COLO668 (cell line): Measurements from ENCODE around the gene SGPP1.
"Not testable (repeated sequence)": the region's sequence is repeated elsewhere in the genome, so short reads cannot be mapped to it uniquely, and the experiment has no call there.

Experiments used
- DNase-seq: peaks from one replicate; lab custom pipeline; 2025; ENCODE audit not compliant: unreplicated experiment; lab: John Stamatoyannopoulos, UW

SGPP1 gene

DNA sequence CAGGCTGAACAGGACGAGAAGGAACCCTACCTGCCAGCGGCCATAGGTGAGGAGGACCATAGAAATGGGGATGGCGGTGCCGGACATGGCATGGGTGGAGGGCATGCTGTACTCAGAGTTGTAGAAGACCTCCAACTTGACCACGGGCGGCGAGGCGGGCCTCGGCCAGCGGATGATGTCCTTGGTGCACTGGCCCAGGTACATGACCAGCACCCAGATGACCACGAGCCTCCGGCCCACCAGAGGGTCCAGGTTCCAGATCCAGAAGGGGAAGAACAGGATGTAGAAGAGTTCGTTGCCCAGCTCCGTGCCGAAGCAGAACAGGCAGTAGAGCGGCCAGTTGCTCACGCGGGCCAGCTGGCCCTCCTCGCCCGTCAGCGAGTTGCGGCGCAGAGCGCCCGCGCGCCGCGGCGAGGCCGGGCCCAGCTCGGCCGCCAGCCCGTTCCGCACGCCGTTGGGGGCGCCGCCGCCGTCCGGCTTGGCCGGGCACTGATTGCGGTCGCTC is 582 bp downstream of the SGPP1 start:
- DNase-seq: peak; percentile 75

- no peak for DNase-seq
Measured at GRCh38 chr14:63726499-63726898, 1.4 kb downstream of the SGPP1 start.

- no peak for DNase-seq
Measured at GRCh38 chr14:63725786-63726460, 1.9 kb downstream of the SGPP1 start.

DNA sequence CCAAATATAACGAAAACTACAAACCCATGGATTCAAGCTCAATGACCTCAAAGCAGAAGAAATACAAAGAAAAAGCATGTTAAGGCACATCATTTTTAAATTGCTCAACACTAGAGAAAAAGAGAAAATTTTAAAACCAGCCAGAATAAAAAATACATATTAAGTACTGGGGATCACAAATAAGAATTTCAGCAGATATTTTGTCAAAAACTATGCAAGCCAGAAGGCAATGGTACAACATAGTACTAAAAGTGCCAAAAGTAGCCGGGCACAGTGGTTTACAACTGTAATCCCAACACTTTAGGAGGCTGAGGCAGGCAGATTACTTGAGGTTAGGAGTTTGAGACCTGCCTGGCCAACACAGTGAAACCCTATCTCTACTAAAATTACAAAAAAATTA is 10.2 kb downstream of the SGPP1 start:
- no peak for DNase-seq

DNA sequence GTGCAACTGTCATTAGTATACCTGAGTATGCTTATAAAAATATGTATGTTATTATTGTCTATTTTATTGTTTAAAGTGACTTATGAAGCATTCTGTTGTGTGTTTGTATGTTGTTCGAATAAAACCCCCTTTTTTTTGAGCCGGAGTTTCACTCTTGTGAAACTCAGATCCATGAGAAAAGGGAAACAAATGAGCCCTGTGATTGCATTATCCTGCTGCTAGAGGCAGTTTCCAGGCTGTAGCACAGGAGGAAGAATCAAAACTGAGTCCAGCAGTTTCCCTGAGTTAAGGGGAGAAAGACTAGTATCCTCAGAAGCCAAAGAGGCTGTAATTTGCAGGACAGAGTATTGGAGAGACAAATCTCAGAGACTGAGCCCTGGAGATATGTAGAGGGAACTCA is 12.5 kb downstream of the SGPP1 start:
- DNase-seq: no peak

- DNase-seq: no peak
Measured at GRCh38 chr14:63713764-63714163, 14.1 kb downstream of the SGPP1 start.

DNA sequence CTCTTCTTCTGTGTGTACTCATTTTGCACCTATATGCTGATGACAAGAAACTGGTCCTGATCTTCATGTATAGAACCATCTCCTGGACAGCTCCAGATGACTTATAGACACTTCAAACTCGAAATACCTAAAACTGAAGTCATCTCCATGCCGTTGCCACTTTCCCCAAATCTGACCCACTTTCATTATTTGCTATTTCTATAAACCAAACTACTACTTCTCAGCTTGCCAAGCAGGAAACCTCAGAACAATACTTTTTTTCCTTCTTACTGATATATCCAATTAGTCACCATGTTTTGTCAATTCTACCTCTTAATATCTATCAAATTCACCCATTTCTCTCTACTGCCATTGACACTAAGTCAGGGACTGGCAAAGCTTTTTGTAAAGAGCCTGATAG is 14.8 kb downstream of the SGPP1 start:
- DNase-seq: no peak

- no peak for DNase-seq
Measured at GRCh38 chr14:63712123-63712522, 15.7 kb downstream of the SGPP1 start.

DNA sequence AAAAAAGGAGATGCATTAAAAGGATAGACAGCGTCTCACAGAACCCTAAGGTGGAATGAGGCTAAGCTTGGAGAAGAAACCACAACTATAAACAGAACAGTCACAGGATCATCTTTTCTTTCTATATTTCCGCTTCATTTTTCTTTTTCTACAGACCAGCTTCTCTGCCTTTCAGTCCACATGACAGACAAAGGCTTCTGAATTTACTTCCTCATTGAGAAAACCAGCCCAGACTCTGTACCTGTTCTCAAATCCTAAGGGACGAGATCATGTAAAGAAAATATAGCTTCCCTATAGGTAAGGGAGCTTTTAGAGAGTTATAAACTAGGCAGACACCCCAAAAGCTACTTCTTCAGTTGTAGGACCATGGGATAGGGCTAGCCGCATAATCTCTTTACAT is 17.4 kb downstream of the SGPP1 start:
- DNase-seq: no peak

DNA sequence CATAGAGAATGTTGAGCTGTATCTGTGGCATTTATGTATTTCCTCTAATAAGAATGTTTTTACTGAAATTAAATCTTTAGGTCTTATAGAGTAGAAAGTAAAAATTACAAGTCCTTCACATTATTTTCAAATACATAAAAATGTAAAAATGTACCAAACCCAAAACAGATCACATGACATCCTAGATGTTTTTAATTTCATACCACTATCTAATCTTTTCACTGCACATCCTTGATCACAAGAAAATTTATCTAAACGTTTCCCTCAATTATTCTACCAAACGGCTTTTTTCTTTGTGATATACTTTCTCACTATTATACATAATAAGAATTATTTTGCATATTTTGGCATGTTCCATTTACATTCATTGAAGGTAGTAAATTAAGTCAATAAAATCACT is 18.3 kb downstream of the SGPP1 start:
- DNase-seq: no peak

DNA sequence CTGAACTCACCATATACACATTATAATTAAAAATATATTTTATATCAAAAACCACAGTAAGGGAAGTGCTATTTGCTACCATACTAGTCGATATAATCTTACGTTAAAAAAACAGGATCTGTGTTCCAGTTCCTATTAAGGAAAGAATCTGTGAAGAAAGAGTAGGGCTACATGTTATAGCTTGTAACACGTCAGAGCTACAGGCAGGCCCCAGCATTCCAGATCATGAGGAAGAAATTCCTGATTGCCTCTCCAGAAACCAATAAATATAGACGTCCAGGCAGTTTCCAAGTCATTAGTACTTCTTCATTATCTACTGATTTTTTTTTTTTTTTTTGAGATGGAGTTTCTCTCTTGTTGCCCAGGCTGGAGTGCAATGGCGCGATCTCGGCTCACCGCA is 20.6 kb downstream of the SGPP1 start:
- no peak for DNase-seq

GRCh38 chr14:63705561-63706070 is 22.2 kb downstream of the SGPP1 start:
- no peak for DNase-seq

DNA sequence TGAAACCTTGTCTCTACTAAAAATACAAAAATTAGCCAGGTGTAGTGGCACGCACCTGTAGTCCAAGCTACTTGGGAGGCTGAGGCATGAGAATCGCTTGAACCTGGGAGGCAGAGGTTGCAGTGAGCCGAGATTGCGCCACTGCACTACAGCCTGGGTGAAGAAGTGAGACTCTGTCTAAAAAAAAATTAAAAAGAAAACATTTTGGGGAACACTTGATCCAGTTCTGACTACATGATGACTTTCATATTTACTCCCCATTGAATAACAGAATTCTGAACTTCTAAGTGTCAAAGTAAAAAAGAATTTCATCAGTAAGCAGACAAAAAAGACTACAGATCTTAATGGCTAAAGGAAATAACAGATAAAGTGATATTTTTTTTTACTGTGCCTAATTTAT is 25.3 kb downstream of the SGPP1 start:
- DNase-seq: not testable (repeated sequence)

DNA sequence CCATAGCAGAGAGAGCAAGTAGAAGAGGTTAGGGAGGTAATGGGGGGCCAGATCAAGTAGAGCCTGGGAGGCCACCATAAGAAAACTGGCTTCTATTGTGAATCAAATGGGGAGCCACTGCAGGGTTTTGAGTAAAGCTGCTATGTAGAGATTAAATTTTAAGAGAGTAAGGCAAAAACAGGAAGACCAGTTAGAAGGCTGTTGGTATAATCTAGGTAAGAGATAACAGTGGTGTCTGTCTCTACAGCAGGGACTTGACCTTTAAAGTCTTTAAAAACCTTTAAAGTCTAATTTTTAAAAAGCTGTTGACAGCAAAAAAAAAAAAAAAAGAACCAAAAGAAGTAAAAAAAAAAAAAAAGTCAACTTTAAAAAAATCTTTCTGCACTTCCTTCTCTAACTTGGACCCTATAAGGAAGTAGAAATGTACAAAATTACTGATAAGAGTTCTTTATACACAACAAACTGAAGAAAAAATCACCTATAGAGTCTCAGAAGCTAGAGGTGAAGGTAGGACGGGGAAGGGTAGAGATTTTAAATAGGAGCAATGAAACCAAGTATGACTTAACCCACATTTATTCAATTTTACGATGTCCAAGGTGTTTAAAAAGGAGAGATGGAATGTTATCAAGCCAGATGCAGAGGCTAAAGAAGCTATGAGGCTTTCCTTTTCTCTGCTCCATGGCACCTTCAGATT is 26.1 kb downstream of the SGPP1 start:
- no peak for DNase-seq

GRCh38 chr14:63692310-63693020 is 35.4 kb downstream of the SGPP1 start:
- no peak for DNase-seq

DNA sequence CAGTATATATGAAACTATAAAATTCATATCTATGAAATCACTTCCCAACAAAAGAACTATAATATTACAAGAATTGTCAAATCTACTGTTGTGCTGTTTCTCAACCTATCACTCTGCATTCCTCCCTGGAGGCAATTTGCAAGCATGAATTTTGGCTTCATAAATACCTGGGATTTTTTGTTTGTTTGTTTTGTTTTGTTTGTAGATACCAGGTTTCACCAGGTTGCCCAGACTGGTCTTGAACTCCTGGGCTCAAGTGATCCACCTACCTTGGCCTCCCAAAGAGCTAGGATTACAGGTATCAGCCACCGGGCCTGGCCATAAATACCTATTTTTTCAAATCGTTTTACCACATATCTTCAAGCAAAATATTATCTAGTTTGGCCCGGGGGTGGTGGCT is 38.7 kb downstream of the SGPP1 start:
- no peak for DNase-seq

GRCh38 chr14:63686926-63687325 is 40.9 kb downstream of the SGPP1 start:
- no peak for DNase-seq

- no peak for DNase-seq
Measured at GRCh38 chr14:63685401-63685800, 42.5 kb downstream of the SGPP1 start.

DNA sequence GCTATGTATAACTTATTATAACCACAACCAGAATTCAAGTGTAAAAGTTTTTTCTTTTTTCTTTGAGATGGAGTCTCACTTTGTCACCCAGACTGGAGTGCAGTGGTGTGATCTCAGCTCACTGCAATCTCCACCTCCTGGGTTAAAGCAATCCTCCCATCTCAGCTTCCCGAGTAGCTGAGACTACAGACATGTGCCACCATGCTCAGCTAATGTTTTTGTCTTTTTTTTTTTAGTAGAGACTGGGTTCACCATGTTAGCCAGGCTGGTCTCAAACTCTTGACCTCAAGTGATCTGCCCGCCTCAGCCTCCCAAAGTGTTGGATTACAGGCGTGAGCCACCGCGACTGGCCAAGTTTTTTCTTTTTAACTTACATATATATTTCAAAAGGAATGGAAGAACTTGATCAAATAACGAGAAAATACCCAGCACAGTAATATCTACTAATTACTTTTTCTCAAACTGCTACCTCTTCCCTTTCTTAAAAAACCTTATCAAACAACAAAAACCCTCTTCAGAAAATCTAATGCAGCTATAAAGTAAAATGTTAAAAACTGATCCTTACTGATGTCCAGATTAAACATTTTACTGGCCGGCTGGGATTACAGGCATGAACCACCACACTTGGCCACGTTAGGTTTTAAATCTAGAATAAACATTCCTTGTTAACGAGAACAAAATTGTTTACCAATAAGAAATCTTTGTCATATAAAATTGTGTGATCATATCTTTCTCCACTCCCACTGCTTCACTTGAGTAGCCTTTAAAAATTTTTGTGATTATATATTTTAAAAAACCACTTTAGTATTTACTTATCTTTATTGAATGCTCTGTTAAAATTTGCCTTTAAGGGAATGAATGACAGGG is 44.9 kb downstream of the SGPP1 start:
- DNase-seq: no peak

DNA sequence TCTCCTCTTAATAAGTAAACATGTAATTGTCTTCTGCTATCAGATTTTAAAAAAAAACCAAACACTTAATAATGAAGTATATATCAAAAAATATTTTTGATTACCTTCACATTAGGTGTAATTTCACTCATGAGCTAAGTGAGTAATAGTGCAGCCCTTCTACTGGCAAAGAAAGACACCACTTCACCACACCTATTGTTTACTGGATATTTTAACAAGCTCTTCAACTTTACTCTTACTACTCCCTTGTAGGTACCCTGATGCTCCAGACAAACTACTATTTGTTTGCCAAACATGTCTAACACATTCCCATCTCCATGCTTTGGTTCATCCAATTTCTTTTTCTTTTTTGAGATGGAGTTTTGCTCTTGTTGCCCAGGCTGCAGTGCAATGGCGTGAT is 49.3 kb downstream of the SGPP1 start:
- no peak for DNase-seq

GRCh38 chr14:63677891-63678379 is 49.9 kb downstream of the SGPP1 start:
- no peak for DNase-seq
